Stimulated activated CD8-positive, alpha-beta memory T cell treated with anti-CD3 and anti-CD28 coated beads, Interleukin-15, amount 100 ng/mL, for 24 hours (primary cell): ENCODE results near the gene FHL2.

Experiments used
- DNase-seq: peaks from one replicate; pipeline ENCODE4 v3.0.0-alpha.2; 2020; ENCODE audit warnings: low read depth

The FHL2 gene

DNA sequence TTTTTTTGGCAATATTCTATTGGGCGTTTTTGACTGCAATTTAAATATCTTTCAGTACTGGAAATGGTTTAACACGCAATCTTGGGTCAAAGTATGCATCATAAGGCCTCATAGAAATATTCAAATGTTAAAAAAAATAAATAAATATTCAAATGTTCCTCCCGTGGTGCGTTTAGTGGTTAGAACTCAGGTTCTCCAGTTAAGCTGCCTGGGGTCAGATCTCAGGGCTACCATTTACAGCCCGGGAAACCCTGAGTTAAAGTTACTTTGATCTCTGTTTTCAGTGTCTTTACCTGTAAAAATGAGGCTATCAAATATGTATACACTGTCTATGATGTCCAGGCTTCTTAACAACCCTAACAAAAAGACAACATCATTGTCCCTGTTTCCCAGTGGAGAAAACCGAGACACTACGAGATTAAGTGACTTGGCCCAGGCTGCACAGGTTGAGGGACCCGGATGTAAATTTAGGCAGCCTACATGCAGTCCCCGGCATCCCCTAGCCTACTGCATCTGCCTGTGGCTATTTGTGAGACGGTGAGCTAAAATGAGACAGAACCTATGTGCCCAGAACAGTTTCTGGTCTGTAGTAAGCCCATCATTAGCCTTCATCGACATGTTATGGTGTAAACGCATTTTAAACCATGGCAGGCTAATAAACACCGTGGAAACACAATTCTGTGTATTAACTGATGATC, 1.7 kb downstream of the FHL2 start:
- DNase-seq = no peak

DNA sequence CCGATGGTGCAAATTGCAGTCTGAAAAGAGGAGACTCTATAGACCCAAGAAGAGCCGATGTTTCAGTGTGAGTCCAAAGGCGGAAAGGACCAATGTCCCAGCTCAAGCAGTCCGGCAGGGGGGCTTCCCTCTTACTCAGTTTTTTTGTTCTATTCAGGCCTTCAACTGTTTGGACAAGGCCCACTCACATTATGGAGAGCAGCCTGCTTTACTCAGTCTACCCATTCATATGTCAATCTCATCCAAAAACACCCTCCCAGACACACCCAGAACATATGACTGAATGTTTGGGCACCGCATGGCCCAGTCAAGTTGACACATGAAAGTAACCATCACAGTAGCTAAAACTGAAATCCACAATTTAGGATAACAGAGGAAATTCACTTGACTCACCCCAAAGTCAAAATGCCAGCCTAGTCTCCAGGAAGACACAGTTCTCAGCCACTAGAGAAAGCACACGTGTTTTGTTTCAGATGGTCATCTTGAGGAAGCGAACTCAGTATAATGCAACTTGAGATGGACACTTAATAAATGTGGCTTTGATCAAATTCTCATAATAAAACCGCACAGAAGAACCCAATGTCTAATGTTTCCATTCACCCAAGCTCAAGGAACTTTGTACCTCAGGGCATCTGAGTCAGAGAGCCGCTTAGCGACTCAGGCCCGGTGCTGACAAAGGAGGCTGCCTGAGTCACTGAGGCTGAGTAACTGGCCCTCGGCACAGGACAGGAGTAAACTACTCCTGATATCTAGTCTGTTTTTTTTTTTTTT, 2.4 kb downstream of the FHL2 start:
- DNase-seq = no peak

DNA sequence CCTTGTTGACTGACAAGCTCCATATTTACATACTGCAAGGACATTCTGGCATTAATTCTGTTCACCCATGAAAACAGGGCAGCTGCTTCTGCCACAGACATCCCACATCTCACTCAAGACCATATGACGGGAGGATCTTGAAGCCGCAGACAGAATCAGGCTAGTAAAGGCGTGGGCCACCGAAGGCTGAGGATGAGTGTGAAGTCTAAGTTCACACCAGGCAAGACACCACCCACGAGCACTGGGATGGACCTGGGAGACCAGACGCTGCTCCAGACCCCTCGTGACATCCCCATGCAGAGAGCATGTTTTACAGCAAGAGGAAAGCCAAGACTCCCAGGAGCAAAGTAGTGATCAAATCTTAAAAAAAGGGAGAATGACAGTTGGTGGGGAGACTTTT, 3.2 kb downstream of the FHL2 start:
- no peak for DNase-seq

DNA sequence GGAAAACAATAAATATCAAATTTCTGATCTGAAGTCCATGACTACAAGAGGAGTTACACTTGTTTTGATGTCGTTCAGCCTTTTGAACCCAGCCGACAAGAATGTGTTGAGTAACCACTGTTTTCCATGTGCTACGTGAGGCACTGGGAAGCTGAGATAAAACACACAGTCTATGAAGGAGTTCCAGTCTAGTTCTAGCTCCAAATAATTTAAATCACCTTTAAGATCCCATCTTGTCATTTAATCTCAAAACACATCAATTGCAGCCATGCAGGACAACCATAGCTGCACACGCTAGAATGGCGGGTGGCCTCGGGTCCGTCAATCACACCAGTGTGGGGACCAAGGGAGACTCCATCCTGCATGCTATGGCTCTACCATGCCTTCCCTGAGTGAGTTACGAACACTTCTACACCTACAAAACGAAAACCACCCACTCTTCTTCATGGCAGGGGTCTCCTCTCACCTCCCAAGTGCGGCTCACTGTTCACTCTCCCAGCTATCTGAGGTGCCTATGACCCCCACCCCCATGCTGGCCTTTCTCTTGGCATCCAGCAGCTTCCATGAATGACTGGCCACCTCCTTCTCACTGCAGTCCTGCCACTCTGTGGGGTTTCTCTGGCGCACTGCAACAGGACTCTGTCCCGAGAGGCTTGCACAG, 3.8 kb downstream of the FHL2 start:
- no peak for DNase-seq

DNA sequence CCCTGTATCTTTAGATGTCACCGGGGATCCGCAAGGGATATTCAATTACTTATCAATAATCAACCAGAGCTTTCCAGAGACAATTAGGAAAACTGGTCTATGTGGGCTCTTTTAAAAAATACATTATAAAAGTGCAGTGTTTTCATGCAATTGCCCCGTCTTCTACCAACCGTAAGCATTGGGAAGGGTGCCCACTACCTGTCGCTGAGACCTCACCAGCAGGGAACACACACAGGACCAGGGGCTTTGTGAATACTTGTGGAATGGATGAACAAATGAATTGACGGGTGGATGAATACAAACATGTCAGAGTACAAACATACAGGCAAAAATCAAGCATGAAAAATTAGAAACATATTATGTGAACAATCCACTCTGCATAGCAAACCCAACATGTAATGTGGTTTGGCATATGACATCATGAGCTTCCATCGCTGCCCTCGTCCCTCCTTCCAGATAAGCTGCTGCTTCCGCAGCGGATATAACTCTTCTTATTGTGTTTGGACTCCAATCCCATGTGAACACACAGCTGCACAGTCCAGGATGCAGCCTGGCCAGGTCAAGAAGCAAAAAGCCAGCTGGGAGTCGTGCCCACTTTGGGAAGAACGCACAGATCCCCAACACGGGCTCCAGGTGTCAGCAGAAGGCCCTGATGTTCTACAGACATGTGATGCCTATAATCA, 5.3 kb downstream of the FHL2 start:
- no peak for DNase-seq

DNA sequence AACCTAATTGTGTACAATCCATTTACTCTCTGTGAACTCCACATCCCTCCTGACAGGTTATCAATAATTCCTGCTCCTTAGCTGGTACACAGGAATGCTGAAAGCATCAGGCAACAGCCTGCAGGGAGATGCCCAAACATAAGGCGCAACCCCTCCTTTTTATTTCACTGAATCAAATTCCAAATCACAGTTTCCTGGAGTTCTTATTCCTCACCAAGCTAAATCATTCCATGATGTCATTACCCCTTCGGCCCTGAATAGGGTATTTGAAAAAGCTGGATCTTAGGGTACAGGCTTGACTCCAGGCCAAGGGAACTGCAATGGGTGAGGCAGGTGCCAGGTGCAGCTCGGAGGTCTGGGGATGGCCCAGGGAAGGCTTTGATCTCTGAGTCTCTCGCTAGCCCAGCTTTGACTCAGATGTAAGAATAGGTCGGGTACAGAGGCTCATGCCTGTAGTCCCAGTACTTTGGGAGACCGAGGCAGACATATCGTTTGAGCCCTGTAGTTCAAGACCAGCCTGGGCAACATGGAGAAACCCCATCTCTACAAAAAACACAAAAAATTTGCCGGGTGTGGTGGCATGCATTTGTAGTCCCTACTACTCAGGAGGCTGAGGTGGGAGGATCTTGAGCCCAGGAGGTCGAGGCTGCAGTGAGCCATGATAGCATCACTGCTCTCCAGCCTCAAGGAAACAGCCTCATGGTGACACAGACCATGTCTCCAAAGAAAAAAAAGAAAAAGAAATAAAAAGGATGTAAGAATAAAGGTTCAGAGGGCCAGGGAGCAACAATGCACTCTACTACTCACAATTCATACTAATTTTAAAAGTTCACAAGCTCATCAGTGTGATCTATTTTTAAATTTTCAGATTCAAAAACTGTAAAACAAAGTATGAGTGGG, 6.8 kb downstream of the FHL2 start:
- DNase-seq = no peak

DNA sequence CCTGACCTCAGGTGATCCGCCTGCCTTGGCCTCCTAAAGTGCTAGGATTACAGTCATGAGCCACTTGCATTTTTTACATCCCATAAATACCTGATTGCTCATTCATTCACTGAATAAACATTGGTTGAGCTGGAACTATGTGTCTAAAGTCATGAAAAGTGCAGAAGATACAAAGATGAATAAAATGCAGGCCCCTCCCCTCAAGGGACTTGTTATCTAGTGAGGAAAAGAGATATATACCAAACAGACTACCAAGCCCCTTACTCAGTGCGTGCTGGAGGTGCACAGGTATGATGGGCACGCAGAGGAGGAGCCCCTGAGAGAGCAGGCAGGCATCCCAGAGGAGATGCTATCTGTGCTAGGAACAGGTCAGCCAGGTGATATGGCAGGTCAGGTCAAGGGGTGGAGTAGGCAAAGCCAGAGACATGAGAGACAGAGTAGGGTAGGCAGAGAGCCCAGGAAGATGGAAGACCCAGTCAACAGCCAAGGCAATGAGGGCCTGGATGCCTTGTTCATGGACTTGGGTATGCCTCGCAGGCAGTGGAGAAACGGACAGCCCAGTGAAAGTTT, 7.7 kb downstream of the FHL2 start:
- DNase-seq = no peak

DNA sequence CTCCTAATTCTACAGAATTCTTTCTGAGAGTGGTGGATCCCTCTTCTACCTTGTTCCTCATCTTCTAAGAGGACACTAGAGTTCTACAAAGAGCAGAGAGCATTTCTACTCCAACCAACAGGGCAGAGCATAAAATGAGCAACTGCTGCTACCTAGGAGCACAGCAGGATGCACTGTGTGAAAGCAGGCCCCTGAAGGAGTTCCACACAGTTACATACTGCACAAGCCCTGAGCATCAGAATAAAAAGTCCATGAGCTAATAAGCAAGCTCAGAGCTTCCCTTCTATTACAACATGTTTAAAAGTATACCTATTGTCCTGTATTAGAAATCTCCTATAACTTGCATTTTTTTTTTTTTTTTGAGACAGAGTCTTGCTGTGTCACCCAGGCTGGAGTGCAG, 8.4 kb downstream of the FHL2 start:
- no peak for DNase-seq

DNA sequence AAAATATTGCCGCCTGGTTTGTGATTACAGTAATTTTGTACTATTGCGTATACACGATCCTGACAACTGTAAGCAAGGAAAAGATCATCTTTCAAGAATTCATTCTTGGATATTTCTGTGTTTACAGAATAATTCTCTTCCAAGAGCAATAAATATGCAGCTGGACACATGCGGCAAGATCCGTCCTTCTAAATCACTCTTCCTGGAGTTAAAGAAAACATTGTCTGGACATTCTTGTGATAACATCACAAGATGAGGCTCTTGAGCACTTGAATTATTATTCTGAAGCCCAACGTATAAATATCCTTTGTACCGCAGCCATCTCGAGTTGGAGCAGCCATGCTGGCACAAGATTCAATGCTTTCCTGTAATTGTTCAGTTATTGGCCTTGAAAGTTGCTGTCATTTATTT, 9.9 kb downstream of the FHL2 start:
- DNase-seq = no peak

DNA sequence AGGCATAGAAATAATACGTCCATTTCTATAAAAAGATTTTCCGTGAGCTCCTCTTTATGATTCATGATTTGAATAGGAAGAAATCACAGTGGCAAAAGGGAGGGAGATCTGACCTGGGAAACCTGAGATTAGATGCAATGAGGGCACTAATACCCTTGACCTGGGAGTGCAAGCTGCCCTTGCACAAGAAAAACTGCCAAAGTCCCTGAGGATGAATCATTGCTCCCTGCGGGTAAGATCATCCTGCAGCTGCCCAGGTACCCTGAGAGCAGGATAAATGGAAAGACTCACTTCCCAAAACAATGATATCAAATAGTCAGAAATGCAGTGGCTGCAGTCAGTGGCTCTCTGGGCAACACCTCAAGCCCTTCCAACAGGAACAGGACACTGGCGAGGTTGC, 11.6 kb downstream of the FHL2 start:
- no peak for DNase-seq

DNA sequence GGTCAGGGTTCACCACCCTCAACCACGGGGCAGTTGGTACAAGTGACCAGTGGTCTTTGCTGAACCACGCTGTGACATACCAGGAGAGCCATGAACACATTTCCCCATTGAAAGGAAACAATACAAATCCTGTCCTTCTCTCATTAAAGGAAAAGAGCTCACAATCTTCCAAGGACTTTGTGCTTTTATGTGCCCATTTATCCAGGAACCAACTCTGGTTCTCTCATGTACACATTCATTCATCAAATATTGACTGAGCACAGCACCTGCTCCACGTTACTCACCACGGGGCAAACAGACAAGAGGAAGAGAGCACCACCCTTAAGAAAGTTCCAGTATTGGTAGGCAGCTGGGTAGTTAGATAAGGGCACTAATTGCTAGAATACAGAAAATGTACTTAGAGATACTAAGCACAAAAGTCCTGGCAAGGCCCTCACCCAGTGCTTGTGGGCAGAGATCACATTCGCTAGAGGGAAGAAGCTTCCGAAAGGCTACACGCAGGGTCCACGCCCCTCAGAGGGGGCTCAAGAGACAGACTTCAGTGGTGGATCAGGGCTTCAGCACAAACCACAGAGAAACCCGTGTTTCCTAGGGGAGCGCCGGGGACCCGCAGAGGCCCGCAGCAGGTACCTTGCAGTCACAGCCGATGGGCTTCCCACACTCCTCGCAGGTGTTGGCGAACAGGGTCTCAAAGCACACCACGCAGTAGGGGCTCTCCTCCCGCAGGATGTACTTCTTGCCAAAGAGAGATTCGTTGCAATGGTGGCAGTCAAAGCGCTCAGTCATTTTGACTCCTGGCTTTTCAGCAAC, 12.9 kb downstream of the FHL2 start:
- DNase-seq = no peak

DNA sequence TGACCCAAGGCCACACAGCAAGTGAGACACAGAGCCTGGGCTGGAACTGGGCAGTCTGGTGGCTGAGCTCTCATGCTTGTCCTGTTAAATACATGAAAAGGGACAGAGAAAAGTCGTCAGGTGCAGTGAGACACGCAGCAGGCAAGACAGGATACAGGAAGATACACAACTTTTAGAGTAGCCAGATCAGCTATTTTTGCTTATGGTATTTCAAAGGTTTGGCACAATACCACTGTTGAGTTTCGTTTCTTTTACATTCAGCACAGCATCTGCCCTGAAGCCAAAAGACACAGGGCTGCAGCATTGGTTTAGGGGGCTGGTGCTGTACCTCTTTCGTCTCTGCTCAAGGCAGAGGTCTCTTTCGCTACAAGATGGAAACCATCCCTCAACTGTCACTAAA, 14.0 kb downstream of the FHL2 start:
- no peak for DNase-seq

DNA sequence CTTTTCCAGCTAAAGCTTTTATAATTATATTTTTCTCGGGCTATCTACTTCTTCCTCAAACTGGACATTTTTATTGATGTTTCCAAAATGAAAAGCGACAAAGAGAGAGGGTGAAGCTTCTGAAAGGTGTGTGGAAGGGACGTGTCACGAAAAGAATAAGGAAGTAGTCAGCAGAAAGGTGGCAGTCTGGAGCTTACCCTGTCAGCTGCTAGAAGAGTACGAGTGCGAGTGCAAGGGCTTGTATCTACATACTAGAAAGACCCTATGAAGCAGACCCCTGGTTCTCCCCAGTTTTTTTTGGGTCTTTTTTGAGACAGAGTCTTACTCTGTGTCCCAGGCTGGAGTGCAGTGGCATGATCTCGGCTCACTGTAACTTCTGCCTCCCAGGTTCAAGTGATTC, 14.6 kb downstream of the FHL2 start:
- DNase-seq = no peak

DNA sequence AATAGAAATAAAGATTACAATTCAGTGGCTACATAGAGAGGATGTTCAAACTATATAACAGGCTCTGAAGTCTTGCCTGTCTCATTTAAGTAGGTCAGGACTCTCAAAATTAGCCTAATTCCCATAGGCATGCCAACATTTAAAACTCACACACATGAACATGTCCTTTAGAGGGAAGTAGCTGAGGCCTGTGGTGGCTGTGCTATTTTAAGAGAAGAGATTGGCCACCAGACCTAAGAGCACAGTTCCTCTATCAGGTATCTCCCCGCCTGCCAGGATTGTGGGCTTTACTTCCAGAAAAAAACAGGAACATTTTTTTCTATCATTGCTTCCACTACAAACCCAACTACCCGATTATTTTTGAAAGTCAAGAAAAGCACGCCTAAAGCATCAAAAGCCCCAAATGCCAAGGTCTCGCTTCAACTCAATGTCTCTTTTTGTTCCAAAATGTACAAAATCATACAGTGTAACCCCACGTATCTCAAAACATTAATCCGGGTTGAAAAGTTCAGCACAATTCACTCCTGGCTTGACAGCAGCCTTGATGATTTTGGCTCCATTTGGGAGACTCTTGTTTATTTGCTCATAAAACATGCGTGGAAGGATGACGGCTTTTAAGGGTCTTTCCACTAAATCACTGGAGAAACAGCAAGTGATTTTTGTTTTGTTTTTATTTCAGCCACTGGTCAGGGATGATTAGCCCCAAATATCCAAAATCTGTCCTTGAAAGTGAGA, 15.3 kb downstream of the FHL2 start:
- DNase-seq = no peak

DNA sequence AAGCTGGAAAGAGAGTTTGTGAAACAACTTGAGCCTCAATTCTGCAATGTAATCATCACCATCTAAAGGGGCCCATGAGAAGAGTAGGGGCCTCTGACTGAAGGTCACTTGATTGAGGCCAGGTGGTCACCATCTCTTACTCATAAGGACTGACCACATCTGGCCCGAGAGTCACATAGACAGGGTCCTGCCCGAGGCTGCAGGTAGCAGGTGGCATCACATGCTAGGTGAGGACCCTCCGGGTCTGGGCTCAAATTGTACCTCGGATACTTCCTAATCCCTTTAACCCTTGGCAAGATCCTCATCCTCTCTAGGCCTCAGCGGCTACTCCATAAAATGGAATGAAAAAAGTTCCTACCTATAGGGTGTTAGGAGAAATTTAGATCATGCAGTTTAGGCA, 16.7 kb downstream of the FHL2 start:
- no peak for DNase-seq

DNA sequence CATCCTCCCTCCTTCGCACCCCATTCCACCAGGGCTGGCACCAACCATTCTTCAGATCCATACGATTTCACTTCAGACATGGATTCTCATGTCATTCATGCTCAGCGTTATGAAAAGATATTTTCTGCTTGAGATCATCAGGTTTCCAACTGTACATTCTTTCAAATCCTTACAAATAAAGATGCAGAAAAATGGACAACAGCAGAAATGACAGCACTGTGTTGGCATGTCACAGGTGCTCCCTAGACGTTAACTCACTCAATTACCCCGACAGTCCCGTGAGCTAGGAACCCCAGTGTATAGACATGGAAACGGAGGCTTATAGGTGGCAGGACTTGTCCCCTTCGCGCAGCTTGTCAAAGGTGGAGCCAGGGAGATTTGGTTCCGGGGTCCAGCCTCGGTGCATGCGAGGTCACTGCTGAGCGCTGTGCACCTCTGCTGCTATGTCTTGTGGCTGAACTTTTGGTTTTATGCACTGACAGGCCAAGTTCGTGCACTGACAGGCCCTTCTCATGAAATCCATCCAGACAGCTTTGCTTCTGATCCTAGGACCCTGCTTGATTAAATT, 17.7 kb downstream of the FHL2 start:
- DNase-seq = no peak

DNA sequence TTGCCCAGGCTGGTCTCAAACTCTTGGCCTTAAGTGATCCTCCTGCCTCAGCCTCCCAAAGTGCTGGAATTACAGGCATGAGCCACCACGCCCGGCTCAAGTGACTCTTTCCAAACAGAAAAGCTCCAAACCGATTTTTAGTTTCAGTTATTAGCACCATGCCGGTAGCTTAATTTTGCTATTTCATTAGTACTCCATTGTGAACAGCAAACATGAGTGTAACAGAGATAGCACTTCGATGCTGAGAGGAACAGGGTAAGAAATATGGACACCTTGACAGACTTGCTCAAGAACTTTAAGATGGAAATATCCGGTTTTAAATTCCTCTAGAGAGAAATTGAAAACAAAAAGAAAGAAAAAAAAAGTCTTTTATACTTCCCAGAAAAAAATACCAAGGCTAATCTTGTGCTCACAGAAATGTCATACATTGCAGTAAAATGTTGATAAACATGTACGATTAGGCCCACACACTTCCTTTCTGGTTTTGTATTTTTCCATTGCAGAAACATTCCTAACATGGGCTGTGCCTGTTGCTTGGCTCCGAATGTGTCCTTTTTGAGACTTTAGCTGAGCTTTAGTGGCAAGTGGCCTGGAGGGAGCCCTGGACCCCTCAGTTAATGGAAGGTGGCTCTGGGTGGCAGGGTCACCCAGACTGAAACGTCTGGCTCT, 18.3 kb downstream of the FHL2 start:
- no peak for DNase-seq

DNA sequence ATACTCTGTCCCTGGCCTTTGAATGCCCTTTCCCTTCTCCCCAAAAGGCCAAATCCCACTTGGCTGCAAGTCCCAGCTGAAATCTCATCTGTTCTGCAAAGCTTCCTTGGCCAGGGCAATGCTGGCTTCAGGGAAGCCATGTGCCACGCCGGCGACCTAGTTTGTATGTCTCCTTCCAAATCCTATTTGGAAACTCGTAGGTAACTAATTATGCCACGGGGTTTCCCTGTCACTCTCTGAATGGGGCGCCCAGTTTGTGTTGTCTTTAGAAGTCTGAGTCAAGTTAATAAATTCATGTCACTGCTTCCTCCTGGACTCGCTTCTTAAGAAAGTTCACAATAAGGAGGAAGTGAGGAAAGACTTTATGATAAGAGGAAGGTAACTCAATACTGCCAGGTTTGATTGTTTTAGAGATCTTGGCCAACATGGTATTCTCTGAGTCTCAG, 19.1 kb downstream of the FHL2 start:
- DNase-seq = no peak

DNA sequence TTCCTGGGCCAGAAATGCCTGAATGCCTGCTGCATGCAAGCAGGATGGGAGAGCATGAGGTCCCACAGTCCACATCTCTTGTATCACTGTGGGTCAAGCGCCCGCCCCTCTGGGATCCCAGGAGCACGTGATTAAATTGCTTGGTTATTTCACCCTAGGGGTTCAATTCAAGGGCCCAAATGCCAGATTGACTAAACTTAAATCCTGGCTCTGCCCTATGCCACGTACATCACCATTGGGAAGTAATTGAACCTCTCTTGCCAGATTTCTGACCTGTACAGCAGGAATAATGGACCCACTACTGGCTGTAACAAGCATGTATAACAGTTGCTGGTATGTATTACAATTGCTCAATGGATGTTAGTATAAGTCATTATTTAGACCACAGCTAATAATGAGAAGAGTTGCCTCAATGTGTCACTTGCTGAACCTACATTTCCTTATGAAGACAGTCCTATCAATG, 19.9 kb downstream of the FHL2 start:
- no peak for DNase-seq
